HEK293T (cell line): Measurements from ENCODE around the gene MRPL52.
A peak's percentile ranks its signal among the peaks of the same experiment; 100 is the strongest.

Experiments
- CTCF ChIA-PET: fragments of 350-600 bp; formaldehyde crosslinking; extraction: SDS; loops from one replicate; lab custom pipeline; 2021; ENCODE audit warnings: antibody characterized with exemption, inconsistent platforms; lab: Yijun Ruan, JAX
- POLR2A ChIA-PET: fragments of 350-600 bp; formaldehyde crosslinking; extraction: SDS; loops from one replicate; lab custom pipeline; 2020; ENCODE audit warnings: antibody characterized with exemption, inconsistent platforms; lab: Yijun Ruan, JAX
- DNase-seq: peaks from one replicate; pipeline ENCODE4 v3.0.0; 2012; ENCODE audit warnings: mixed read lengths; ENCODE audit errors: extremely low spot score
- ARNT ChIP-seq: fragments of 450-650 bp; IDR thresholded peaks from 2 replicates; pipeline ENCODE4 v1.6.1; 2017; ENCODE audit warnings: mild to moderate bottlenecking
- BHLHE40 ChIP-seq: fragments of 450-650 bp; IDR thresholded peaks from 2 replicates; pipeline ENCODE4 v1.6.1; 2016; ENCODE audit warnings: mild to moderate bottlenecking, moderate library complexity, borderline replicate concordance
- CTBP1 ChIP-seq: fragments of 450-650 bp; IDR thresholded peaks from 2 replicates; pipeline ENCODE4 v1.6.1; 2016; ENCODE audit warnings: borderline replicate concordance
- ELF4 ChIP-seq: fragments of 450-650 bp; IDR thresholded peaks from 2 replicates; pipeline ENCODE4 v1.6.1; 2017; ENCODE audit warnings: antibody characterized with exemption
- FOXA1 ChIP-seq: fragments of 450-650 bp; IDR thresholded peaks from 2 replicates; pipeline ENCODE4 v1.6.1; 2016; ENCODE audit warnings: mild to moderate bottlenecking
- FOXK2 ChIP-seq: fragments of 450-650 bp; IDR thresholded peaks from 2 replicates; pipeline ENCODE4 v1.6.1; 2016; ENCODE audit warnings: mild to moderate bottlenecking
- FOXM1 ChIP-seq: fragments of 450-650 bp; IDR thresholded peaks from 2 replicates; pipeline ENCODE4 v1.6.1; 2017; ENCODE audit warnings: mild to moderate bottlenecking, borderline replicate concordance
- HDGF ChIP-seq: fragments of 450-650 bp; IDR thresholded peaks from 2 replicates; pipeline ENCODE4 v1.6.1; 2017; ENCODE audit warnings: antibody characterized with exemption, borderline replicate concordance
- L3MBTL2 ChIP-seq: fragments of 450-650 bp; conservative IDR thresholded peaks from 2 replicates; pipeline ENCODE4 v1.6.1; 2016; ENCODE audit warnings: mild to moderate bottlenecking
- LEF1 ChIP-seq: fragments of 450-650 bp; IDR thresholded peaks from 2 replicates; pipeline ENCODE4 v1.6.1; 2017; ENCODE audit warnings: mild to moderate bottlenecking, borderline replicate concordance
- NFRKB ChIP-seq: fragments of 450-650 bp; IDR thresholded peaks from 2 replicates; pipeline ENCODE4 v1.6.1; 2016; ENCODE audit warnings: mild to moderate bottlenecking, moderate library complexity
- PKNOX1 ChIP-seq: fragments of 450-650 bp; IDR thresholded peaks from 2 replicates; pipeline ENCODE4 v1.6.1; 2016
- SP1 ChIP-seq: fragments of 450-650 bp; IDR thresholded peaks from 2 replicates; pipeline ENCODE4 v1.6.1; 2017
- SUZ12 ChIP-seq: fragments of 450-650 bp; IDR thresholded peaks from 2 replicates; pipeline ENCODE4 v1.6.1; 2016; ENCODE audit warnings: mild to moderate bottlenecking
- TARDBP ChIP-seq: fragments of 450-650 bp; IDR thresholded peaks from 2 replicates; pipeline ENCODE4 v1.6.1; 2016
- ZNF384 ChIP-seq: fragments of 450-650 bp; IDR thresholded peaks from 2 replicates; pipeline ENCODE4 v1.6.1; 2016

The MRPL52 gene

GRCh38 chr14:22814941-22815713, 14.6 kb upstream of the MRPL52 start, which contains the start of gene SLC7A7:
SLC7A7 (minus strand) TSS chr14:22815435; CDS start chr14:22813398, 2,037 bp downstream.
- POLR2A ChIA-PET, result interaction anchor here (0.6 to 1.5 kb wide), 3 partner anchors 49 to 308 kb away, joined by 3 to 5 read pairs (median 3); partner anchors contain the start of gene OXA1L
- no peak for DNase-seq
- TF ChIP-seq SUZ12, result no peak
- TF ChIP-seq FOXA1, result no peak
- TF ChIP-seq FOXM1, result no peak
- no peak for TF ChIP-seq FOXK2
- no peak for TF ChIP-seq ZNF384
- TF ChIP-seq SP1, result no peak
- TF ChIP-seq BHLHE40, result no peak
- TF ChIP-seq ARNT, result no peak
- TF ChIP-seq LEF1, result no peak
- no peak for TF ChIP-seq TARDBP
- TF ChIP-seq ELF4, result no peak
- TF ChIP-seq PKNOX1, result no peak
- TF ChIP-seq L3MBTL2, result no peak
- no peak for TF ChIP-seq CTBP1
- no peak for TF ChIP-seq HDGF
- TF ChIP-seq NFRKB, result no peak
- CTCF ChIA-PET, result interaction anchor here (0.6 to 1.2 kb wide), 3 partner anchors 8 to 511 kb away, joined by 3 to 4 read pairs (median 3); no protein-coding TSS in a partner anchor

GRCh38 chr14:22819151-22819988, 10.3 kb upstream of the MRPL52 start:
- CTCF ChIA-PET, result interaction anchor here (0.7 to 1.4 kb wide), 7 partner anchors 11 to 967 kb away, joined by 3 to 8 read pairs (median 4); no protein-coding TSS in a partner anchor
- POLR2A ChIA-PET, result interaction anchor here (1.7 kb wide), 1 partner anchor 53 kb away, joined by 5 read pairs; the partner anchor contains the start of gene OXA1L
- DNase-seq, result no peak
- no peak for TF ChIP-seq NFRKB
- no peak for TF ChIP-seq HDGF
- no peak for TF ChIP-seq FOXM1
- no peak for TF ChIP-seq ZNF384
- no peak for TF ChIP-seq ELF4
- no peak for TF ChIP-seq SUZ12
- TF ChIP-seq LEF1, result no peak

- DNase-seq, result no peak
- TF ChIP-seq LEF1 (no peak), SUZ12 (no peak), ELF4 (no peak), L3MBTL2 (no peak), TARDBP (no peak), FOXK2 (no peak), NFRKB (no peak), HDGF (no peak), FOXM1 (no peak), BHLHE40 (no peak), PKNOX1 (no peak)
- POLR2A ChIA-PET, result interaction anchor here (0.9 to 1.7 kb wide), 4 partner anchors 9 to 98 kb away, joined by 3 to 6 read pairs (median 5); partner anchors contain the start of genes MRPL52, OXA1L and RBM23
- CTCF ChIA-PET, result interaction anchor here (0.9 to 1.2 kb wide), 4 partner anchors 30 to 250 kb away, joined by 3 to 10 read pairs (median 4); no protein-coding TSS in a partner anchor
Observed at GRCh38 chr14:22820731-22821130, 9.0 kb upstream of the MRPL52 start.

- DNase-seq, result peak; percentile 28
- peak; percentile 84 for TF ChIP-seq L3MBTL2
- no peak for TF ChIP-seq BHLHE40
- POLR2A ChIA-PET, result interaction anchor here (0.9 to 1.7 kb wide), 4 partner anchors 9 to 97 kb away, joined by 3 to 6 read pairs (median 5); partner anchors contain the start of genes MRPL52, OXA1L and RBM23
Observed at GRCh38 chr14:22821193-22822015, 8.3 kb upstream of the MRPL52 start.

GRCh38 chr14:22822016-22822570, 7.6 kb upstream of the MRPL52 start:
- POLR2A ChIA-PET, result interaction anchor here (1.1 to 1.8 kb wide), 8 partner anchors 8 to 262 kb away, joined by 3 to 10 read pairs (median 6); partner anchors contain the start of genes LRP10, MRPL52 and OXA1L
- CTCF ChIA-PET, result interaction anchor here (0.6 to 3.3 kb wide), 12 partner anchors 8 to 1296 kb away, joined by 3 to 62 read pairs (median 3); partner anchors contain the start of genes HAUS4 and SALL2
- no peak for DNase-seq
- TF ChIP-seq BHLHE40, result no peak
- TF ChIP-seq FOXM1, result no peak
- TF ChIP-seq L3MBTL2, result no peak
- TF ChIP-seq PKNOX1, result no peak

More at GRCh38 chr14:22821193-22822015, 8.3 kb upstream of the MRPL52 start:
- CTCF ChIA-PET, result interaction anchor here (0.6 to 1.2 kb wide), 7 partner anchors 13 to 251 kb away, joined by 3 to 10 read pairs (median 3); no protein-coding TSS in a partner anchor
